ENCODE data around the gene DUS3L.

DNA sequence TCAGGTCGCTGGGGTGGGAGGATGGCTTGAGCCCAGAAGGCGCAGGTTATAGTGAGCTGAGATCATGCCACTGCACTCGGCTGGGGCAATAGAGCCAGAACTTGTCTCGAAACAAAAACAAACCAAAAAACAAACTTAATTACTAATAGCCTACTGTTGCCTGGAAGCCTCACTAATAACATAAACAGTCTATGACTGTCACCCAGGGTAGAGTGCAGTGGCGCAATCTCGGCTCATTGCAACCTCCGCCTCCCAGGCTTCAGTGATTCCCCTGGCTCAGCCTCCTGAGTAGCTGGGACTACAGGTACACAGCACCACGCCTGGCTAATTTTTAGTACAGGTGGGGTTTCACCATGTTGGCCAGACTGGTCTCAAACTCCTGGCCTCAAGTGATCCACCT, 52.5 kb downstream of the DUS3L start:
- TF ChIP-seq, protein P1, sequence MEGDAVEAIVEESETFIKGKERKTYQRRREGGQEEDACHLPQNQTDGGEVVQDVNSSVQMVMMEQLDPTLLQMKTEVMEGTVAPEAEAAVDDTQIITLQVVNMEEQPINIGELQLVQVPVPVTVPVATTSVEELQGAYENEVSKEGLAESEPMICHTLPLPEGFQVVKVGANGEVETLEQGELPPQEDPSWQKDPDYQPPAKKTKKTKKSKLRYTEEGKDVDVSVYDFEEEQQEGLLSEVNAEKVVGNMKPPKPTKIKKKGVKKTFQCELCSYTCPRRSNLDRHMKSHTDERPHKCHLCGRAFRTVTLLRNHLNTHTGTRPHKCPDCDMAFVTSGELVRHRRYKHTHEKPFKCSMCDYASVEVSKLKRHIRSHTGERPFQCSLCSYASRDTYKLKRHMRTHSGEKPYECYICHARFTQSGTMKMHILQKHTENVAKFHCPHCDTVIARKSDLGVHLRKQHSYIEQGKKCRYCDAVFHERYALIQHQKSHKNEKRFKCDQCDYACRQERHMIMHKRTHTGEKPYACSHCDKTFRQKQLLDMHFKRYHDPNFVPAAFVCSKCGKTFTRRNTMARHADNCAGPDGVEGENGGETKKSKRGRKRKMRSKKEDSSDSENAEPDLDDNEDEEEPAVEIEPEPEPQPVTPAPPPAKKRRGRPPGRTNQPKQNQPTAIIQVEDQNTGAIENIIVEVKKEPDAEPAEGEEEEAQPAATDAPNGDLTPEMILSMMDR (IDR thresholded peaks at IDR 0.05): no peak
- TF ChIP-seq POLR2AphosphoS5 (IDR thresholded peaks at IDR 0.05) (no peak), POLR2A (IDR thresholded peaks at IDR 0.05; ENCODE audit: low read depth) (no peak), EP300 (IDR thresholded peaks at IDR 0.05) (no peak)

All from esophagus muscularis mucosa (tissue), 4 donors.